ENCODE measurements around the gene A3GALT2.

Gene A3GALT2

DNA sequence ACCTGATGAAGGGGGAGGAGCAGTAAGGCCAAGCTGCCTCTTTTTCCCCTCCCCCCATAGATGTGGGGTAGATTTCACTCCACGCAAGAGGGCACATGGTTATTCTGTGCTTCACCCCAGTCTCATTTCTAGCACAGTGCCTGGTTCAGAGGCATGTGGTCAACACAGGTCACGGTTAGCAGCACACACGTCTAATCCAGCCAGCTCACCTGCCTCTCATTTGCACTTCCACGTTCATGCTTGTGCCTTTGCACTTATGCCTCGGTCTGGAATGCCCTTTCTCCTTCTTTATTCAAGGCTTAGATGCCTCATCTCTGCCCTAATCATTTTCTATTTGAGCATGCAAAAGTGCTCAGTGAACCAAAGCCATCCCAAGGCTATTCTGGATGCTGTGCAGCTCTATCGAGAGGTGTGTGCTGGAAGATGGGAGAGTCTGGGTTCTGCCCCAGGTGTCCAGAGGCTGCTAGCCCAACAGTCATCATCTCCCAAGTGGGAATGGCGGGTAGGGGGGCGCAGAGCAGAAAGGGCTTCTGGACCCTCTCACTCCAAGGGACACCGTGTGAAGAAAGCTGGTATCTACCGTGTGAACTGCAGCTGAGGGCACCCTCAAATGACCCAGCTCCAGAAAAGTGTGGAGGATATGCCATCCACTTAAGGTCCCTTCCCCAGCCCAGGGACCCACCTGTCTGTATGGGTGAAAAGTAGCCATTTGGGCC lies 2.1 kb upstream of the A3GALT2 start:
- TF ChIP-seq, protein P1, sequence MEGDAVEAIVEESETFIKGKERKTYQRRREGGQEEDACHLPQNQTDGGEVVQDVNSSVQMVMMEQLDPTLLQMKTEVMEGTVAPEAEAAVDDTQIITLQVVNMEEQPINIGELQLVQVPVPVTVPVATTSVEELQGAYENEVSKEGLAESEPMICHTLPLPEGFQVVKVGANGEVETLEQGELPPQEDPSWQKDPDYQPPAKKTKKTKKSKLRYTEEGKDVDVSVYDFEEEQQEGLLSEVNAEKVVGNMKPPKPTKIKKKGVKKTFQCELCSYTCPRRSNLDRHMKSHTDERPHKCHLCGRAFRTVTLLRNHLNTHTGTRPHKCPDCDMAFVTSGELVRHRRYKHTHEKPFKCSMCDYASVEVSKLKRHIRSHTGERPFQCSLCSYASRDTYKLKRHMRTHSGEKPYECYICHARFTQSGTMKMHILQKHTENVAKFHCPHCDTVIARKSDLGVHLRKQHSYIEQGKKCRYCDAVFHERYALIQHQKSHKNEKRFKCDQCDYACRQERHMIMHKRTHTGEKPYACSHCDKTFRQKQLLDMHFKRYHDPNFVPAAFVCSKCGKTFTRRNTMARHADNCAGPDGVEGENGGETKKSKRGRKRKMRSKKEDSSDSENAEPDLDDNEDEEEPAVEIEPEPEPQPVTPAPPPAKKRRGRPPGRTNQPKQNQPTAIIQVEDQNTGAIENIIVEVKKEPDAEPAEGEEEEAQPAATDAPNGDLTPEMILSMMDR (conservative IDR thresholded peaks at IDR 0.05; ENCODE audit: low read depth, low read length) = no peak
- H3K4me3 ChIP-seq (ENCODE audit: low read length) = no peak overlapping the region
- DNase-seq (ENCODE audit: low read depth) = no peak

DNA sequence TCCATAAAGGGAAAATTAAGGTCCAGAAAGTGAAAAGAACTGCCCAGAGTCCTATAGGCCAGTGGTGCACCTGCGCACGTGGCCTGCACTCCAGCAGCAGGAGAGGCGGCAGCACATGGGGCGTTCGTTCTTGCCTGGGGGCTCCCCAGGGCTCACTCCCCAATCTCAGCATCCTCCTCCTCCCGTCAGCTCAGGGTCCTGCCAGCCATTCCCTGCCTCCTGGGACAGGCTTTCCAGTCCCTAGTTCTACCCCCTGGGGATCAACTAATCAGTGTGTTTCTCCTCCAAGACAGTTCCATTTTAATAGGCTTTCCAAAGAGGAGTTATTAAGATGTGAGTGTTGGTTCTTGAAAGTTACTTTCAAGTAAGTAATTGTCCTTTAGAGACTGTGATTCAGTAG lies 1.2 kb upstream of the A3GALT2 start:
- no peak overlapping the region for H3K4me3 ChIP-seq (ENCODE audit: low read length)
- TF ChIP-seq, protein P1 (conservative IDR thresholded peaks at IDR 0.05; ENCODE audit: low read depth, low read length) = no peak
- no peak for DNase-seq (ENCODE audit: low read depth)

DNA sequence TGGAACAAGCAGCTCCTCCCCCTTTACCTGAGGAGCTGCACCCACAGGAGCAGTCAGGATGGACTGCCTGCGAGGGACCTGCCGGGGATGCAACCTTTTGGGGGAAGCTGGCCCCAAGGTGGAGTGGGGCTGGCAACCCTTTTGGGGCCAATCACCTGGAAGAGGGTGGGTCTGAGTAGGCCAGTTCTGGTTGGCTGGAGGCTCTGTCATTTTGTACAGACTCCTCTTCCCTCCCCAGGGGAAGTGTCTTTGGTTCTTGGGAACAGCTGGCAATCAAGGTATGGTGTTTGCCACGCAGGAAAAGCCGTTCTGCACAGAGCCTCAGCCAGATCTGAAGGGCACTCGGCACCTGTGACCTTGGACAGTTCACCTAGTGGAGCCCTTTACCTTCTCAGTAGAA lies 280 bp upstream of the A3GALT2 start:
- no peak overlapping the region for H3K4me3 ChIP-seq (ENCODE audit: low read length)
- TF ChIP-seq, protein P1 (conservative IDR thresholded peaks at IDR 0.05; ENCODE audit: low read depth, low read length) = no peak
- DNase-seq (ENCODE audit: low read depth) = no peak

DNA sequence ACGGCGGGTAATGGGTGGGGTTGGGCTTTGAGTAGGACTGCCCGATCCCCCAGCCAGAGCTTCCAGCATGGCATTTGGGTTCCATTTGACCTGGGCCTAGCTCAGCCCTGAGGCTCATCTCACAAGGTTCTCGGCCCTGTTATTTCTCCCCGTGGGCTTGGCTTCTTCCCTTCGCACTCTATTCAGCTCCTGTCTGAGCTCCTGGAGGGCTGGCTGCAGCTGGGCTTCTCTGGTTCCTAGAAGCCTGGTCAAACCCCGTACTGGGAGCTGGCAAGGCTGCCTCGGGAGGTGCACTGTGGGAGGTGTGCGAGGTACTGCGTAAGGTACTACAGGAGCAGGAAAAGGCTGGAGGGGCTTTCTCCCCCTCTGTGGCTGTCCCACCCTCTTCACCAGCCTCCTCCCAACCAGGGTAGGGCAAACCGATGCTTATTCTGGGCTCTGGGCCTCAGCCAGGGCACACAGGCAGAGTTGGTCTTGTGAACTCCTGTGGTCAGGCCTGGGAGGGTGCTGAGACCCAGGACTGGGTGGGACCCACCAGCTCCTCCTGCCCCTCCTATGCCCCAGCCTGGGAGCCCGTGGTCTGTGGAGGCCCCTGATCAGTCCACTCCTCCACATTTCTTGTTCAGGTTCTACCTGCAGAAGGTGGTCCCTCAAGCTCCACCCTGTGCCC lies 814 bp downstream of the A3GALT2 start:
- TF ChIP-seq, protein P1 (conservative IDR thresholded peaks at IDR 0.05; ENCODE audit: low read depth, low read length) = no peak
- no peak overlapping the region for H3K4me3 ChIP-seq (ENCODE audit: low read length)
- DNase-seq (ENCODE audit: low read depth) = no peak

DNA sequence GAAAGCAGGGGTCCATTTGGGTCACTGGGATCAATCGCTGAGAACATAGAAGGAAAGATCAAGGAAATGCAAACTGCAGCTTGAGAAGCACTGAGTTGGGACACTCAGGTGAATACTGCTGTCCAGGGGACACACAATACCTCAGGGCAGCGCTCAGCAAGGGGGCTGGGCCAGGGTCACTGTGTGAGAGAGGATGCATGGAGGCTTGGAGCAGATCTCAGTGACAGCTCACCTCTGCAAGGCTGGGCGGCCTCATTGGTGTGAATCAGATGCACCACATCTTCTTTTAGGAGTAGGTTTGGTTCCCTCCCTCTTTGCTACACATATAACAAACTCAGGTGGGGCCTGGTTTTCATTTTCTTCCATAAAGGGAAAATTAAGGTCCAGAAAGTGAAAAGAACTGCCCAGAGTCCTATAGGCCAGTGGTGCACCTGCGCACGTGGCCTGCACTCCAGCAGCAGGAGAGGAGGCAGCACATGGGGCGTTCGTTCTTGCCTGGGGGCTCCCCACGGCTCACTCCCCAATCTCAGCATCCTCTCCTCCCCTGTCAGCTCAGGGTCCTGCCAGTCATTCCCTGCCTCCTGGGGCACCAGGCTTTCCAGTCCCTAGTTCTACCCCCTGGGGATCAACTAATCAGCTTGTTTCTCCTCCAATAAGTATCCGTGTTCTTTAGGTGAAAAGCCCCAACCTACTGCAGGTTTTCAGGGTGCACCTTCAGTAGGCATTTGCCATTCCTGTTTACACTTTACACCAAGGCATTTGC lies 1.5 kb downstream of the A3GALT2 start:
- no peak overlapping the region for H3K4me3 ChIP-seq (ENCODE audit: low read length)
- TF ChIP-seq, protein P1 (conservative IDR thresholded peaks at IDR 0.05; ENCODE audit: low read depth, low read length) = no peak
- no peak for DNase-seq (ENCODE audit: low read depth)

DNA sequence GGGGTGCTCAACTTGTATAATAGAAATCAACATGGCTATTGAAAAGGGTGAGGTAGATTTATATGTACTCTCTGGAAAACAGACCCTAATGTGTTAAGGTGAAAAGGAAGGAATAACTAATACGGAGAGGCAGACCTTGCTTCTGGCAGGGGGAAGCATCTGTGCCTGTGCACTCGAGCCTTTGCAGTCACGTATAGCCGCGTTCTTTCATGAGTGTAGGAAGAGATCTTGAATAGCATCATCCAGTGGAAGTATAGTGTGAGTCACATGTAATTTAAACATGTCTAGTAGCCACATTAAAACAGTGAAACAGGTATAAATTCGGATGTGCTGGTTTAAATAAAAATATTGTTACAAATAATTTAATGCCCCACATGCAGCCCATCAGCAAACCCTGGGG lies 3.0 kb downstream of the A3GALT2 start:
- TF ChIP-seq, protein P1 (conservative IDR thresholded peaks at IDR 0.05; ENCODE audit: low read depth, low read length) = no peak
- DNase-seq (ENCODE audit: low read depth) = no peak
- no peak overlapping the region for H3K4me3 ChIP-seq (ENCODE audit: low read length)

Data from retinal pigment epithelial cell (primary cell).